A549 treated with DMSO at 1 μM for 4 hours (cell line): ENCODE measurements around the gene MFN1. TPM values are rescaled to one million over a fixed set of nuclear protein-coding genes. Genes with fewer than 3 reads are reported as not detected.

Source experiments
- total RNA-seq: library from RNA; stranded (reverse); fragments of 200-300 nt; extraction: Qiagen RNA extraction; gene quantifications from 5 replicates; pipeline ENCODE4 v1.2.3, GENCODE V29; 2022; ENCODE audit warnings: low read depth

Gene MFN1
- total RNA-seq: 17.0 to 23.4 TPM (median 19.5 TPM) in 5 replicates

DNA sequence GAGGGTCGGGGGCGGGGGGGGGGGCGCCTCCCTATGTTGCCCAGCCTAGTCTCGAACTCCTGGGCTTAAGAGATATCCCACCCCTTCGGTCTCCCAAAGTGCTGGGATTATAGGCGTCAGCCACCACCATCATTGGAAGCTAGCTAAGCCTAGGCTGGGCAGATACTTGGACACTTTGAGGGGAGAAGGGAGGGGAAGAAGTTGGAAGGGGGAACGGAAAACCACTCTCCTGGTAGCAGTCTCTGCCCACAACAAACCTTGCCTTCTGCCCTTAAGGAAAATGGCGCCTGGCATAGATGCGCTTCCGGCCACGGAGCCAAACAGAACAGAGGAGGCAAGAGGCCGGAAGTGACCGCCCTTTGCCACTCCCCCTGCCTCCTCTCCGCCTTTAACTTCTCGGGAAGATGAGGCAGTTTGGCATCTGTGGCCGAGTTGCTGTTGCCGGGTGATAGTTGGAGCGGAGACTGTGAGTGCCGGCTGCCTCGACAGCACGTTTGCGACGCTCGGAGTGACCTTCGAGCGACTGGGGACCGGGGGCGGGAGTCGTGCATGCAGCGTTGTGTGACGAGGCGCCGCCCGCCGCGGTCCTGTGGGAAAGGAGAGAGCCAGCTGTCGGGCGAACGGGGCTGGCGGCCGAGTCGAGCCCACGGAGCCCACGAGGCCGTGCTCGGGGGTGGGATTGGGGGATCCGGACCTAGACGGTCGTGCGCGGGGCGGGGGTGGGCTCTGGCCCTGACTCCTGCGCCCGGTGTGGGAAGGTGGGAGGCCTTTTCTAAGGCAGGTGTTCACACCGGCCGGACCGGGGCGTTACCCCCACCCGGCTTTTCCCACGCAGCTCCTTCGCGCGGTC lies at the start of gene MFN1:
TSS of gene MFN1 (plus strand) at position 365 of the 850 bp plus-strand sequence. CDS start 1,143 bp downstream, outside the sequence.

DNA sequence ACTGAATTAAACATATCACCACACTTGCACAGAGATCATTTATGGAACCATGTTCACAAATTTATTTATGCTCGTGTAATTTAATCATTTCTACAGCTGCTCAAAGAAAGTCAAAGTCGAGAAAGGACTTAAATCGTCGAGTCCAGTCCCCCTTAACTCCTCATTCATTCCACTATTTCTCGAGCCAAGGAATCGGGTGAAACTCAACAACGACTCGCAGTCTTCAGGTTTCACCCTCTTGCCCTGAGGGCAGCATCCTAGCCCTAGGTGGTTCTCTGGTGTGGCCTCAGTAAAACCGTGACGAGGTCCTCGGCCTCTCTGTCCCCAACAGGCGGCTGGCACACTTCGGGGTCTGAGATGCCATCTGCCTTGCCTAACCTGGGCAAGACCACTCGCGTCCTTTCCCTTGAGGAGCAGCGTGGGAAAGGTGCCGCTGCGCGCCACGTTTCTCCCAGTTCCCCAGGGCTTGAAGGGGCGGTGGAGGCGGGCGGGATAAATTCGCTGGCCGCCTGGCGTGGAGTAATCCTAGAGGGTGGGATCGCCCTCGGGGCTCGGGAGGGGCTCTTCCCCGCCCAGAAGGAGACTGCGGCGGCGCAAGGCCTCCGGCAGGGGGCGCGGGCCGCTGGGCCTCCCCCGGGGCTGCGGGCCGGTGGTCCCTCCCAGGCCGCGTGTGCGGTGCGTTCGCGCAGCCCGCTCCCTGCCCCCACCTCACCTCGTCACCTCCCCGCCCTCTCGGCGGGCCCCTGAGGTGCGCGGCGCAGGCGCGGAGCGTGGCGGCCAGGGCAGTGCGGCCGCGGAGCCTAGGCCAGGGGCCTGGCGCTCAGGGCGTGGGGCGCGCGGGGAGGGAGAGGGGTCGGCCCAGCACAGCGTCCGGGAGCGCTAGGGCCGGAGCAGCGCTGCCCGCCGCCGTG lies 25.0 kb upstream of the MFN1 start, which contains the start of gene ZNF639:
TSS of gene ZNF639 (plus strand) at position 746 of the 911 bp plus-strand sequence. CDS start 5,263 bp downstream, outside the sequence.

Other genes starting within 250 kb of the MFN1 start
- gene PIK3CA, start 199.4 kb upstream of the MFN1 start, total RNA-seq: 5.8 to 8.1 TPM (median 6.6 TPM) in 5 replicates
- gene KCNMB3, start 96.6 kb upstream of the MFN1 start, total RNA-seq: 0.91 to 1.6 TPM (median 1.2 TPM) in 5 replicates
- 19.3 to 27.2 TPM (median 23.8 TPM) in 5 replicates for gene ZNF639, start 24.7 kb upstream of the MFN1 start, total RNA-seq
- gene GNB4, start 103.8 kb downstream of the MFN1 start, total RNA-seq: 9.4 to 17.3 TPM (median 15.4 TPM) in 5 replicates
- 54.2 to 69.7 TPM (median 58.3 TPM) in 5 replicates for gene ACTL6A, start 215.2 kb downstream of the MFN1 start, total RNA-seq